Osteocyte (in vitro differentiated cells): ENCODE measurements around the gene WDR7. TPM values are rescaled to one million over a fixed set of nuclear protein-coding genes. Genes with fewer than 3 reads are reported as not detected.

Experiments used
- DNase-seq: peaks from one replicate; pipeline ENCODE4 v3.0.0; 2021; ENCODE audit warnings: mixed read lengths; ENCODE audit not compliant: unreplicated experiment; ENCODE audit errors: extremely low spot score
- H3K27ac Mint-ChIP-seq: one replicate; pipeline ENCODE4 v1.8.0; 2021; ENCODE audit warnings: mild to moderate bottlenecking, mixed read lengths; ENCODE audit not compliant: unreplicated experiment
- H3K27me3 Mint-ChIP-seq: one replicate; pipeline ENCODE4 v1.8.0; 2021; ENCODE audit warnings: mixed read lengths; ENCODE audit not compliant: unreplicated experiment
- H3K36me3 Mint-ChIP-seq: one replicate; pipeline ENCODE4 v1.8.0; 2021; ENCODE audit warnings: mixed read lengths; ENCODE audit not compliant: unreplicated experiment
- H3K4me1 Mint-ChIP-seq: one replicate; pipeline ENCODE4 v1.8.0; 2021; ENCODE audit warnings: mixed read lengths; ENCODE audit not compliant: unreplicated experiment
- H3K4me3 Mint-ChIP-seq: one replicate; pipeline ENCODE4 v1.8.0; 2021; ENCODE audit warnings: mild to moderate bottlenecking, moderate library complexity, mixed read lengths; ENCODE audit not compliant: unreplicated experiment
- H3K9me3 Mint-ChIP-seq: one replicate; pipeline ENCODE4 v1.8.0; 2021; ENCODE audit warnings: mixed read lengths; ENCODE audit not compliant: unreplicated experiment
- total RNA-seq: library from RNA; stranded (reverse); gene quantifications from 2 replicates; pipeline ENCODE4 v1.2.1, GENCODE V29; 2021
- TF ChIP-seq, protein P1 (sequence below): fragments of 200-600 bp; sonication (generic); IDR thresholded peaks from 2 replicates; pipeline ENCODE4 v1.5.0; 2021; ENCODE audit warnings: antibody characterized with exemption, mild to moderate bottlenecking, moderate library complexity

Gene WDR7
- total RNA-seq, 1 donor from 2014 or later, result 25.9 TPM

DNA sequence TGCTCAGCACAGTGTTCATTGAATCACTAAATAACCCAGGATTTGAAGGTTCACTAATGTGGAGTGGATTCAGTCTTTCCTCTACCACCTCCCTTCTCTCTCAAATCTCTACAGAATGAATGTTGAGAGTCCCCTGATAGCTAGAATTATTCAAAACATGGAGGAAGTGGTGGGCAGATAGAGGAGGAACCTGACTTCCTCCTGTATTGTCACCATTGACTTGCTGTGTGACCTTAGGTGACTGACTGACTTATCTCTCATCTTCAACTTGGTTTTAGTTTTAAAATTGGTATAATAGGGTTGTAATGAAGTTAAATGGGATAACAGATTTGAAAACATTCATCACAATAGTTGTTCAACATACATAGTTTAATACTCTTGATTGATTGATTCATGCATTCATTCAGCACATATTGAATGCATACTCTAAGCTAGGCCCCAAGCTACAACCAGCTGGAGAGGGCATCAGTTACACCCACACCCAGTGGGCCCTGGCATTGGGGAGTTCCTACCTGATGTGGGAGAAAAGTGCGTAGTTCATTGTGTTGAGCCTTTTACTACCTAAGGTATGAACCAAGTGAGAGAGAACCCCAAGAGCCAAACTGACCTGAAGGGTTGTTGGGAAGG, 96.0 kb downstream of the WDR7 start:
- DNase-seq, result no peak
- no peaks in the 10 kb centered on the region for H3K27me3 Mint-ChIP-seq
- H3K9me3 Mint-ChIP-seq, result no peaks in the 10 kb centered on the region
- H3K36me3 Mint-ChIP-seq, result no peaks in the 10 kb centered on the region
- H3K27ac Mint-ChIP-seq, result no peak overlapping the region
- TF ChIP-seq, protein P1, sequence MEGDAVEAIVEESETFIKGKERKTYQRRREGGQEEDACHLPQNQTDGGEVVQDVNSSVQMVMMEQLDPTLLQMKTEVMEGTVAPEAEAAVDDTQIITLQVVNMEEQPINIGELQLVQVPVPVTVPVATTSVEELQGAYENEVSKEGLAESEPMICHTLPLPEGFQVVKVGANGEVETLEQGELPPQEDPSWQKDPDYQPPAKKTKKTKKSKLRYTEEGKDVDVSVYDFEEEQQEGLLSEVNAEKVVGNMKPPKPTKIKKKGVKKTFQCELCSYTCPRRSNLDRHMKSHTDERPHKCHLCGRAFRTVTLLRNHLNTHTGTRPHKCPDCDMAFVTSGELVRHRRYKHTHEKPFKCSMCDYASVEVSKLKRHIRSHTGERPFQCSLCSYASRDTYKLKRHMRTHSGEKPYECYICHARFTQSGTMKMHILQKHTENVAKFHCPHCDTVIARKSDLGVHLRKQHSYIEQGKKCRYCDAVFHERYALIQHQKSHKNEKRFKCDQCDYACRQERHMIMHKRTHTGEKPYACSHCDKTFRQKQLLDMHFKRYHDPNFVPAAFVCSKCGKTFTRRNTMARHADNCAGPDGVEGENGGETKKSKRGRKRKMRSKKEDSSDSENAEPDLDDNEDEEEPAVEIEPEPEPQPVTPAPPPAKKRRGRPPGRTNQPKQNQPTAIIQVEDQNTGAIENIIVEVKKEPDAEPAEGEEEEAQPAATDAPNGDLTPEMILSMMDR, result no peak
- H3K4me3 Mint-ChIP-seq, result no peak overlapping the region
- no peaks in the 10 kb centered on the region for H3K4me1 Mint-ChIP-seq

DNA sequence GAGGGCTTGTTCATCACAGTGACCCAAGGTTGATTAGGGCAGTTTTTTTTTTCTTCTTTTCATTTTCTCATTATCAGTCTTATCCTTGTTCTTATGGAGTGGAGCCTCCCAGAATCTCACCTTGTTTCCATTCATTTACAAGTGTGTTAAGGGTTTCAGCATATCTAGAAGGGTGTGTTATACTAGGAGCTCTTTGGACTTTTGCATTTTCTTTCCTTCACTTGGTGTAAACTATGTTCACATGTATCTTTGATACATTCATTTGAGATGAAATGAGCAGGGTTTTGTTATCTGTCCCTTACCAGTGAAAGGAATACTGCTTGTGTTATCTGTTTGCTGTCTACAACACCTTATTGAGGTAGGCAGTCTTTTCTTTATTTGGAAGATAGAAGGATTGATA, 96.7 kb downstream of the WDR7 start:
- TF ChIP-seq, protein P1, result no peak
- no peak for DNase-seq
- H3K4me1 Mint-ChIP-seq, result no peaks in the 10 kb centered on the region
- H3K9me3 Mint-ChIP-seq, result no peaks in the 10 kb centered on the region
- H3K27ac Mint-ChIP-seq, result no peak overlapping the region
- no peaks in the 10 kb centered on the region for H3K36me3 Mint-ChIP-seq
- no peaks in the 10 kb centered on the region for H3K27me3 Mint-ChIP-seq
- H3K4me3 Mint-ChIP-seq, result no peak overlapping the region

GRCh38 chr18:56748698-56749268, 97.6 kb downstream of the WDR7 start:
- H3K4me3 Mint-ChIP-seq, result no peak overlapping the region
- no peak for DNase-seq
- no peaks in the 10 kb centered on the region for H3K27me3 Mint-ChIP-seq
- no peaks in the 10 kb centered on the region for H3K36me3 Mint-ChIP-seq
- H3K27ac Mint-ChIP-seq, result no peak overlapping the region
- TF ChIP-seq, protein P1, result peak; percentile 75
- H3K4me1 Mint-ChIP-seq, result no peaks in the 10 kb centered on the region
- H3K9me3 Mint-ChIP-seq, result no peaks in the 10 kb centered on the region

DNA sequence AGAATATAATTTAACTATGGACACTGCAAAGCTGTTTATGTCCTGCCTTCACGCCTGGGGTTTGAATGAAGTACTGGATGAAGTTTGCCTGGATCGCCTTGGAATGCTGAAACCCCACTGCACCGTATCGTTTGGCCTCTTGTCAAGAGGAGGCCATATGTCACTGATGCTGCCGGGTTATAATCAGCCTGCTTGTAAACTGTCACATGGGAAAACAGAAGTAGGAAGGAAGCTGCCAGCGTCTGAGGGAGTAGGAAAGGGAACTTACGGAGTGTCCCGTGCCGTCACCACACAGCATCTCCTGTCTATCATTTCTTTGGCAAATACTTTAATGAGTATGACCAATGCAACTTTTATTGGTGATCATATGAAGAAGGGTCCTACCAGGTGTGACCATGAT, 105.8 kb downstream of the WDR7 start:
- Mint-ChIP-seq H3K27ac (no peak overlapping the region), H3K9me3 (no peaks in the 10 kb centered on the region), H3K4me1 (no peaks in the 10 kb centered on the region), H3K27me3 (no peaks in the 10 kb centered on the region), H3K36me3 (peaks cover 13% of the 10 kb centered on the region), H3K4me3 (no peak overlapping the region)
- TF ChIP-seq, protein P1, result no peak
- DNase-seq, result no peak

GRCh38 chr18:56770097-56770496, 118.9 kb downstream of the WDR7 start:
- Mint-ChIP-seq H3K27ac (no peak overlapping the region), H3K9me3 (no peaks in the 10 kb centered on the region), H3K36me3 (peaks cover 7% of the 10 kb centered on the region), H3K27me3 (no peaks in the 10 kb centered on the region), H3K4me3 (no peak overlapping the region), H3K4me1 (no peaks in the 10 kb centered on the region)
- DNase-seq, result no peak
- TF ChIP-seq, protein P1, result no peak
